ENCODE data around the gene CRACR2A. TPM values are rescaled to one million over a fixed set of nuclear protein-coding genes. Genes with fewer than 3 reads are reported as not detected.

CRACR2A gene
- total and polyA plus RNA-seq, 10 of the 15 experiments (the other 5 are each of a cell fraction or from before 2014, with no cell fraction given): 2.1 to 18.0 (median 13.2) TPM

- DNase-seq (ENCODE audit: low read depth, low spot score) (no peak), FAIRE-seq (no peak), ATAC-seq (no peak)
- in situ Hi-C loops (cut with MboI) (no loop called here), intact Hi-C loops (cut with micrococcal nuclease; ENCODE audit: unreplicated experiment) (no loop called here)
- BruUV-seq (replicated peaks): no TSS peak
- Histone ChIP-seq H4K20me1 (ENCODE audit: control insufficient read depth, insufficient read depth) (no peaks in the 10 kb centered on the region), H3K36me3 (ENCODE audit: control insufficient read depth in 2 of 2, insufficient read depth in 2 of 2, low read length in 1 of 2) (no peaks in the 10 kb centered on the region; a peak in 2 of 4 replicates), H3K27me3 (replicated peaks in 1 of 2; ENCODE audit: control insufficient read depth in 2 of 2, insufficient read depth in 2 of 2, low read length in 1 of 2) (no peaks in the 10 kb centered on the region), H3K4me1 (ENCODE audit: control insufficient read depth, insufficient read depth, low read length) (no peaks in the 10 kb centered on the region), H3K9me3 (replicated peaks; ENCODE audit: control insufficient read depth, insufficient read depth, low read length) (no peaks in the 10 kb centered on the region), H2AFZ (ENCODE audit: control insufficient read depth, low read depth, low read length) (no peak overlapping the region), H3K27ac (ENCODE audit: control insufficient read depth, insufficient read depth) (no peak overlapping the region), H3K9ac (ENCODE audit: control insufficient read depth, insufficient read depth, low read length) (no peak overlapping the region), H3K4me2 (ENCODE audit: control insufficient read depth, insufficient read depth) (no peak overlapping the region), H3K4me3 (no peak overlapping the region), H3K79me2 (ENCODE audit: control insufficient read depth, insufficient read depth, low read length) (no peaks in the 10 kb centered on the region)
- POLR2A ChIA-PET: no interaction called here
- RAD21 ChIA-PET (ENCODE audit: unreplicated experiment): no interaction called here
- CTCF ChIA-PET: no interaction called here
- whole genome bisulfite sequencing (ENCODE audit: insufficient coverage, insufficient replicate concordance, low lambda C conversion rate, missing lambda C conversion rate): 91% methylated on average over 6 of the region's 6 CpGs
- SMC1A ChIA-PET (ENCODE audit: uncharacterized antibody, unreplicated experiment): no interaction called here
- TF ChIP-seq EGR1 (IDR thresholded peaks at IDR 0.05; ENCODE audit: borderline replicate concordance in 1 of 2, low read depth in 2 of 2, low read length in 2 of 2) (no peak), RELA (IDR thresholded peaks at IDR 0.05; ENCODE audit: borderline replicate concordance, partially characterized antibody) (no peak), ASH2L (IDR thresholded peaks at IDR 0.05; ENCODE audit: borderline replicate concordance, low read depth) (no peak), MXI1 (IDR thresholded peaks at IDR 0.05; ENCODE audit: low read depth, low read length) (no peak), NFIC (IDR thresholded peaks at IDR 0.05; ENCODE audit: low read depth, low read length) (no peak), PKNOX1 (IDR thresholded peaks at IDR 0.05) (no peak), WRNIP1 (IDR thresholded peaks at IDR 0.05; ENCODE audit: borderline replicate concordance, low read depth, low read length) (no peak), IRF3 (IDR thresholded peaks at IDR 0.05) (no peak), MAX (IDR thresholded peaks at IDR 0.05; ENCODE audit: low read depth, low read length) (no peak), ESRRA (IDR thresholded peaks at IDR 0.05; ENCODE audit: low read length) (no peak), JUND (IDR thresholded peaks at IDR 0.05; ENCODE audit: low read depth, low read length) (no peak), RFX5 (IDR thresholded peaks at IDR 0.05; ENCODE audit: low read depth, low read length) (no peak), ZNF687 (IDR thresholded peaks at IDR 0.05) (no peak), USF2 (IDR thresholded peaks at IDR 0.05; ENCODE audit: borderline replicate concordance, low read depth, low read length) (no peak)
Observed at GRCh38 chr12:3634348-3634747, 118.6 kb downstream of the CRACR2A start.

Data from GM12878 (cell line).